PC-9 (cell line): Measurements from ENCODE around the gene JADE2. TPM values are rescaled to one million over a fixed set of nuclear protein-coding genes. Genes with fewer than 3 reads are reported as not detected.

ENCODE experiments used
- BruUV-seq: library from RNA; stranded (reverse); fragments of 400-500 nt; replicated peaks from 2 replicates; lab custom pipeline; 2021; lab: Mats Ljungman, UMichigan
- CTCF ChIA-PET: fragments of 300-600 bp; sonication (Branson Sonifier 250); formaldehyde crosslinking; loops from one replicate; lab custom pipeline; 2022; ENCODE audit warnings: antibody characterized with exemption; lab: Charles Lee
- POLR2A ChIA-PET: fragments of 300-600 bp; sonication (Branson Sonifier 250); formaldehyde crosslinking; loops from one replicate; lab custom pipeline; 2022; ENCODE audit warnings: antibody characterized with exemption; ENCODE audit not compliant: unreplicated experiment; lab: Charles Lee
- DNase-seq, 2 experiments: peaks; one replicate each; pipeline versions ENCODE4 v3.0.0 to v3.0.0-alpha.2; 2015 to 2022; ENCODE audit warnings: mixed read lengths in 1 of 2
- H2AFZ ChIP-seq: fragments of 200-600 bp; sonication (generic); 2 replicates; pipeline ENCODE4 v1.8.1; 2017; ENCODE audit warnings: antibody characterized with exemption
- H3F3A ChIP-seq: fragments of 200-600 bp; sonication (generic); 2 replicates; pipeline ENCODE4 v1.8.1; 2017; ENCODE audit warnings: antibody characterized with exemption, mild to moderate bottlenecking, low read depth; ENCODE audit not compliant: insufficient read depth
- H3K27ac ChIP-seq: fragments of 200-600 bp; sonication (generic); 2 replicates; pipeline ENCODE4 v1.6.1; 2016; ENCODE audit warnings: mixed run types
- H3K27me3 ChIP-seq: fragments of 200-600 bp; sonication (generic); 2 replicates; pipeline ENCODE4 v1.6.1; 2016; ENCODE audit warnings: low read depth, mixed run types; ENCODE audit not compliant: insufficient read depth
- H3K36me3 ChIP-seq: fragments of 200-600 bp; sonication (generic); 2 replicates; pipeline ENCODE4 v1.6.1; 2016; ENCODE audit warnings: low read depth, mixed run types
- H3K4me1 ChIP-seq: fragments of 200-600 bp; sonication (generic); replicated peaks from 2 replicates; pipeline ENCODE4 v1.6.1; 2016; ENCODE audit warnings: mixed run types; ENCODE audit not compliant: insufficient read depth
- H3K4me2 ChIP-seq: fragments of 200-600 bp; sonication (generic); 2 replicates; pipeline ENCODE4 v1.6.1; 2017; ENCODE audit warnings: mixed run types
- H3K4me3 ChIP-seq: fragments of 200-600 bp; sonication (generic); 2 replicates; pipeline ENCODE4 v1.6.1; 2016; ENCODE audit warnings: mixed run types
- H3K79me2 ChIP-seq: fragments of 200-600 bp; sonication (generic); 2 replicates; pipeline ENCODE4 v1.6.1; 2017; ENCODE audit warnings: low read depth, mixed run types
- H3K9me2 ChIP-seq: fragments of 200-600 bp; sonication (generic); 2 replicates; pipeline ENCODE4 v1.8.1; 2017; ENCODE audit warnings: mild to moderate bottlenecking; ENCODE audit not compliant: insufficient read depth
- H3K9me3 ChIP-seq: fragments of 200-600 bp; sonication (generic); 2 replicates; pipeline ENCODE4 v1.8.1; 2016; ENCODE audit warnings: low read depth; ENCODE audit not compliant: insufficient read depth
- H4K20me1 ChIP-seq: fragments of 200-600 bp; sonication (generic); 2 replicates; pipeline ENCODE4 v1.8.1; 2017; ENCODE audit not compliant: insufficient read depth
- CTCF ChIP-seq: fragments of 200-600 bp; sonication (generic); conservative IDR thresholded peaks from 2 replicates; pipeline ENCODE4 v1.6.1; 2017; ENCODE audit warnings: mixed run types, antibody characterized with exemption, mild to moderate bottlenecking, moderate library complexity
- EZH2 ChIP-seq: fragments of 200-600 bp; sonication (generic); IDR thresholded peaks from 2 replicates; pipeline ENCODE4 v1.8.0; 2017; ENCODE audit warnings: antibody characterized with exemption, low read depth
- intact Hi-C: fragments of 100-400 bp; cut with micrococcal nuclease; formaldehyde crosslinking; loops from one replicate; pipeline ENCODE4 v1.10.0; 2022; ENCODE audit not compliant: unreplicated experiment
- total RNA-seq: library from RNA; stranded (reverse); gene quantifications from 2 replicates; pipeline ENCODE4 v1.2.3, GENCODE V29; 2021

JADE2 gene
- total RNA-seq, 1 experiment from 2014 or later, result 82.1 TPM

- CTCF ChIA-PET, result no interaction called here
- H3F3A ChIP-seq, result no peaks in the 10 kb centered on the region; the same call in 1 of the 2 replicates
- H3K4me2 ChIP-seq, result no peak overlapping the region
- no peaks in the 10 kb centered on the region for H3K79me2 ChIP-seq
- BruUV-seq, result no TSS peak
- no peaks in the 10 kb centered on the region for H3K4me1 ChIP-seq
- no peak overlapping the region for H2AFZ ChIP-seq
- TF ChIP-seq CTCF (no peak), EZH2 (no peak)
- no peak overlapping the region for H3K4me3 ChIP-seq
- H4K20me1 ChIP-seq, result no peaks in the 10 kb centered on the region; the same call in none of the 2 replicates
- no peaks in the 10 kb centered on the region for H3K9me3 ChIP-seq
- H3K27me3 ChIP-seq, result no peaks in the 10 kb centered on the region
- H3K27ac ChIP-seq, result no peak overlapping the region
- no peaks in the 10 kb centered on the region for H3K36me3 ChIP-seq
- H3K9me2 ChIP-seq, result no peaks in the 10 kb centered on the region
- intact Hi-C loops, result no loop called here
- DNase-seq, result no peak
- POLR2A ChIA-PET, result no interaction called here
Measured at GRCh38 chr5:134582941-134583340, 57.5 kb downstream of the JADE2 start.

- Histone ChIP-seq H4K20me1 (no peaks in the 10 kb centered on the region; the same call in none of the 2 replicates), H3K27me3 (no peaks in the 10 kb centered on the region), H2AFZ (no peak overlapping the region), H3F3A (no peaks in the 10 kb centered on the region; the same call in 1 of the 2 replicates), H3K79me2 (no peaks in the 10 kb centered on the region), H3K27ac (no peak overlapping the region), H3K9me2 (no peaks in the 10 kb centered on the region), H3K4me2 (no peak overlapping the region), H3K4me3 (no peak overlapping the region), H3K36me3 (no peaks in the 10 kb centered on the region), H3K9me3 (no peaks in the 10 kb centered on the region), H3K4me1 (no peaks in the 10 kb centered on the region)
- TF ChIP-seq CTCF (no peak), EZH2 (no peak)
- CTCF ChIA-PET, result no interaction called here
- DNase-seq, result no peak
- no TSS peak for BruUV-seq
- intact Hi-C loops, result no loop called here
- POLR2A ChIA-PET, result no interaction called here
Measured at GRCh38 chr5:134583766-134584165, 58.3 kb downstream of the JADE2 start.

- no peaks in the 10 kb centered on the region for H3K79me2 ChIP-seq
- no peak overlapping the region for H3K4me3 ChIP-seq
- H3K27ac ChIP-seq, result no peak overlapping the region
- no peak for DNase-seq
- ChIA-PET CTCF (no interaction called here), POLR2A (interaction anchor here (0.7 kb wide), 1 partner anchor 477 kb away, joined by 4 read pairs; no protein-coding TSS in a partner anchor)
- no peaks in the 10 kb centered on the region for H3K9me3 ChIP-seq
- H4K20me1 ChIP-seq, result no peaks in the 10 kb centered on the region; the same call in none of the 2 replicates
- no peak for TF ChIP-seq EZH2
- no peaks in the 10 kb centered on the region for H3K27me3 ChIP-seq
- H3F3A ChIP-seq, result no peaks in the 10 kb centered on the region; the same call in 1 of the 2 replicates
- no peak overlapping the region for H2AFZ ChIP-seq
- H3K4me1 ChIP-seq, result no peaks in the 10 kb centered on the region
- H3K36me3 ChIP-seq, result no peaks in the 10 kb centered on the region
- H3K9me2 ChIP-seq, result no peaks in the 10 kb centered on the region
- no peak overlapping the region for H3K4me2 ChIP-seq
- intact Hi-C loops, result no loop called here
- no TSS peak for BruUV-seq
Measured at GRCh38 chr5:134584662-134585061, 59.2 kb downstream of the JADE2 start.

GRCh38 chr5:134585966-134586365 is 60.5 kb downstream of the JADE2 start:
- no peak for DNase-seq
- Histone ChIP-seq H3K4me2 (no peak overlapping the region), H3K36me3 (no peaks in the 10 kb centered on the region), H3F3A (peaks cover 6% of the 10 kb centered on the region; the same call in 1 of the 2 replicates), H3K4me1 (peaks cover 9% of the 10 kb centered on the region), H3K4me3 (no peak overlapping the region), H3K9me2 (no peaks in the 10 kb centered on the region), H3K79me2 (no peaks in the 10 kb centered on the region), H3K9me3 (no peaks in the 10 kb centered on the region), H4K20me1 (no peaks in the 10 kb centered on the region; the same call in none of the 2 replicates), H3K27me3 (no peaks in the 10 kb centered on the region), H3K27ac (no peak overlapping the region), H2AFZ (no peak overlapping the region)
- intact Hi-C loops, result loop anchor here (2.0 kb wide), 2 partner anchors 153 to 283 kb away; partner anchors contain the start of gene CAMLG
- CTCF ChIA-PET, result no interaction called here
- no TSS peak for BruUV-seq
- POLR2A ChIA-PET, result no interaction called here
- TF ChIP-seq CTCF, result no peak
- no peak for TF ChIP-seq EZH2
